IPS-18c (cell line): ENCODE results near the gene GUK1.
A peak's percentile ranks its signal among the peaks of the same experiment; 100 is the strongest.
"Not testable (repeated sequence)": the region's sequence is repeated elsewhere in the genome, so short reads cannot be mapped to it uniquely, and the experiment has no call there.

ENCODE experiments used
- H3K4me3 ChIP-seq: 2 replicates; pipeline ENCODE4 v1.7.0; 2013; ENCODE audit warnings: low read depth, mild to moderate bottlenecking, low read length, moderate library complexity; ENCODE audit not compliant: insufficient read depth
- H3K9me3 ChIP-seq: one replicate; pipeline ENCODE4 v1.6.1; 2013; ENCODE audit warnings: mild to moderate bottlenecking, low read length, moderate library complexity; ENCODE audit not compliant: control insufficient read depth, insufficient read depth

GUK1 gene

GRCh38 chr1:228164561-228165371 lies 24.7 kb downstream of the GUK1 start:
- H3K9me3 ChIP-seq, result no peaks in the 10 kb centered on the region
- H3K4me3 ChIP-seq, result peak overlapping the region; percentile 63; the same call in 1 of the 2 replicates

- H3K4me3 ChIP-seq, result peak within 1 kb of the TSS; percentile 85
- H3K9me3 ChIP-seq, result no peaks in the 10 kb centered on the region
Measured at GRCh38 chr1:228165372-228166169, 25.5 kb downstream of the GUK1 start, which contains the start of gene IBA57. Gene IBA57 (plus strand): TSS chr1:228165804. CDS start chr1:228165817, 13 bp downstream.

- H3K4me3 ChIP-seq, result peak overlapping the region; percentile 85
- no peaks in the 10 kb centered on the region for H3K9me3 ChIP-seq
Measured at GRCh38 chr1:228166170-228166936, 26.3 kb downstream of the GUK1 start.

DNA sequence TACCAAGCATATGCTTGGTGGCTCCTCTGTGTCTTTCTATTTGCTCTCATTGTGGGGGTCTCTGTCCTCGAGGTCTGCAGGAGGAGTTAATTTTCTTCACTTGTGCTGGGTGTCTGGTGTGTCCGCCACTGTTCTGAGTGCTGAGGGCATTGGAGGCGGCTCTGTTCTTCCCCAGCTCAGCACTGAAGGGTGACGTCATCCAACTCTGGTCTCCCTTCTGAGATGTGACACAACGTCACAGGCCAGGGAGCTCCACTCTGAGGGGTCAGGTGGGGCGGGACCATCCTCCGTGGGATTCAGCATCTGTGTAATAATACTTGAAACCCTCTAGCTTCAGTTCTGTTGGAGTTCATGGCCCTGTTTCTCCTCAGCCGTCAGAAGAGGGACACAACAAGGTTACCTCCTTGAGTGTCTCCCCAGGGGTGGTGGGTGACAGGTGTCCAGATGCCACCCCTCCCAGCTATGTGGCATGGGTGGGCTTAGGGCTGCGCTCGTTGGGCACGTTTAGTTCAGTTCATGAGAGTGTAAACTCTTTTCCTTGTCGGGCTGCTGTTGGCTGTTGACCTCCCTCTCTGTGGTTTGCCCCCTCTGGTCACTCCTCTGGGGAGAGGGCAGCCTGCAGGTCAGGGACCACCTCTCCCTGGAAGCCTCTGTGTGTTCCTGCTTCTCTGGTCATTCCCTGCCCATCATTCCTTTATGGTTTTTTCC lies 28.6 kb downstream of the GUK1 start:
- no peak overlapping the region for H3K4me3 ChIP-seq
- H3K9me3 ChIP-seq, result no peaks in the 10 kb centered on the region

- no peak overlapping the region for H3K4me3 ChIP-seq
- no peaks in the 10 kb centered on the region for H3K9me3 ChIP-seq
Measured at GRCh38 chr1:228169345-228169744, 29.3 kb downstream of the GUK1 start.

- H3K9me3 ChIP-seq, result no peaks in the 10 kb centered on the region
- H3K4me3 ChIP-seq, result no peak overlapping the region
Measured at GRCh38 chr1:228170666-228171065, 30.6 kb downstream of the GUK1 start.

DNA sequence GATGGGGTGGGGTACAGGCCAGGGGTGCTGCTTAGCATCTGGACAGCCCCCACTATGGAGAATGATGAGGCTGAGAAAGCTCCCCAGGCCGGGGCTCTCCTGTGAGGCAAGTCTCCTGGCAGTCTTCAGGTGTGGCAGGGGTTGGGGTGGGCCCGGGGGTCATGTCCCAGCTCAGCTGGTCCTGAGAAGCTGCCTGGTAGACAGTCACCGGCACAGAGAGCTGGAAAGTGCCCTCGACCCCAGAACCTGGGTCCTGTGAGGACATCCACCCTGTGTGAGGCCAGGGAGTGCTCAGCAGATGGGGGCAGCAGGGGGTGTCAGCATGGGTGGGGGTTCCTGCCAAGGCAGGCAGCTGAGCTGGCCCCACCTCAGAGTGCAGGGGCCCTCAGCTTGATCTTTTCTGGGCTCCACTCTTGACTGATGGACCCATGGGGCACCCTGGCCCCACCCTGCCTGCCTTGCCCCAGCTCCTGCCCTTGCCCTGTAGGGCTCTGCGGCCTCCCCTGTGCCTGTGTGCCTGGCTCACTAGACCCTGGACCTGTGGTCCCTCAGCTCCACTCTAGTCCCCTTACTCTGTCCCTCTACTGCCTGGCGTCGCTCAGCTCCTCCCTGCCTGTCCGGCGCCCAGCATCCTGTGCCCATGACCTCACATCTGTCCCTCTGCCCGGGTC lies 31.3 kb downstream of the GUK1 start:
- Histone ChIP-seq H3K4me3 (no peak overlapping the region), H3K9me3 (no peaks in the 10 kb centered on the region)

DNA sequence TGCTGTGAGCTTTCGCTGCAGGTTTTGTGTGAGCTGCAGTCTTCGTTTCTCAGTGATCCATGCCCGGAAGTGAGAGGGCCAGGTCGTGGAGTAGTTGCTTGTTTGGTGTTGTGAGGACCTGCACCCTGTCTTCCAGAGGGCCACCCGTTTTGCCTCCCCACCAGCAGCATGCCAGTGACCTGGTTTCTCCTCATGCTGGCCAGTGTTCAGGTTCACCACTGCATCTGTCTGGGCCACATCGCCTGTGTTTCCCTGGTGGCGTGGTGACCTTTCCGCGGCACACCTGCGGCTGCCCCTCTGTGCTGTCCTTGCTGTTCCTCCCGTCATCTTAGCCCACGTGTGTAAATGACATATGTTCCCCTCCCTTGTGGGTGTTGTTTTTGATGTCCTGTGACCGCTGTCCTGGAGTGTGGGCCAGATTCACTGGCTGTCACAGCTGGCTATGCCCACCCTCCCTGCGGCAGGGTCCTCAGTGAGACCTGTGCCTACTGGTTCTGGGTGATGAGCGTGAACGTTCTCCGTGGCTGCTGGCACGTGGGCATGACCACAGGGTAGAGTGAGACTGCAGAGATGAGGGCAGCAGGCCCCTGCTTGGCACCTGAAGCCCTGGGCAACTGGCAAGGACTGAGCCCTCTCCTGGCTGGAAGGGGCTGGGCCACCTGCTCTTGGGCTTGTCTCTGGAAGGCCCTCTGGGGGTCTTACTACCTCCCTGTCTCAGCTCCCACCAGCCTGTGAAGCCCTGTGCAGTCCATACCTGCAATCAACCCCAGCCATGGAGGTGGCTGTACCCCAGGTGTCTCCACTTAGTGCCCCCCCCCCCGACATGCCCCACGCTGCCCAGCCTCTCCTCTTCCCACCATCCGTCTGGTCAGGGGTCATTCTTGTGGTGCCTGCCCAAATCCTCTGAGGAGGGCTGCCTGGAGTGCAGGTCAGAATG lies 32.8 kb downstream of the GUK1 start:
- Histone ChIP-seq H3K4me3 (no peak overlapping the region), H3K9me3 (no peaks in the 10 kb centered on the region)

DNA sequence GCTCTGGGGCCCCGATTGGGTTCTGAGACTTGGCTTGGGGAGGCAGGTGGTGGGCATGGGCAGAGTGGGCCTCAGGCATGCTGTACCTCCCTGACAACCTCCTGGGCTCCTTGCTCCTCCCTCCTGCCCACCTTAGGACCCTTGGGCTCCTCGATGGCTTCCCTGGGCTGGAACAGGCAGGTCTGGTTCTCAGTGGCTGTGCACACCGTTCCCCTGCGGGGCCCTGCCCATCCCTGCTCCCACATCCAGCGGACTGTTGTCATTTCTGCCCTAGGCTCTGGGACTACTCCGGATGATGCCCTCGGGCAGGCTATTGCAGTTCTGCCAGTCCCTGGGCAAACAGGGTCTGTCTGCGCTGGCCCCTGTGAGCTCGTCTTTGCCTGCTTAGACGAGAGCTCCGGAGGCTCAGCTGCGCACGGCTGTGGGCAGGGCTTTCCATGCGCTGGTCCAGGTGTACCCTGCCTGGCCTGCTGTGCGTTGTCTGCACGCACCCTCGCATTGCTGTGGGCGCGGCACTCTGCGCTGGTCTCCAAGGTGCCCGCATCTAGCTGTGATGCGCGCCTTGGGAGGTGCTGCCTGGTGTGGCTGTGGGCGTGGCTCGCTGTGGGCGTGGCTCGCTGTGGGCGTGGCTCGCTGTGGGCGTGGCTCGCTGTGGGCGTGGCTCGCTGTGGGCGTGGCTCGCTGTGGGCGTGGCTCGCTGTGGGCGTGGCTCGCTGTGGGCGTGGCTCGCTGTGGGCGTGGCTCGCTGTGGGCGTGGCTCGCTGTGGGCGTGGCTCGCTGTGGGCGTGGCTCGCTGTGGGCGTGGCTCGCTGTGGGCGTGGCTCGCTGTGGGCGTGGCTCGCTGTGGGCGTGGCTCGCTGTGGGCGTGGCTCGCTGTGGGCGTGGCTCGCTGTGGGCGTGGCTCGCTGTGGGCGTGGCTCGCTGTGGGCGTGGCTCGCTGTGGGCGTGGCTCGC lies 33.7 kb downstream of the GUK1 start:
- not testable (repeated sequence) for H3K9me3 ChIP-seq, H3K4me3 ChIP-seq

GRCh38 chr1:228174482-228175315 lies 34.6 kb downstream of the GUK1 start:
- Histone ChIP-seq H3K9me3 (no peaks in the 10 kb centered on the region), H3K4me3 (no peak overlapping the region)

DNA sequence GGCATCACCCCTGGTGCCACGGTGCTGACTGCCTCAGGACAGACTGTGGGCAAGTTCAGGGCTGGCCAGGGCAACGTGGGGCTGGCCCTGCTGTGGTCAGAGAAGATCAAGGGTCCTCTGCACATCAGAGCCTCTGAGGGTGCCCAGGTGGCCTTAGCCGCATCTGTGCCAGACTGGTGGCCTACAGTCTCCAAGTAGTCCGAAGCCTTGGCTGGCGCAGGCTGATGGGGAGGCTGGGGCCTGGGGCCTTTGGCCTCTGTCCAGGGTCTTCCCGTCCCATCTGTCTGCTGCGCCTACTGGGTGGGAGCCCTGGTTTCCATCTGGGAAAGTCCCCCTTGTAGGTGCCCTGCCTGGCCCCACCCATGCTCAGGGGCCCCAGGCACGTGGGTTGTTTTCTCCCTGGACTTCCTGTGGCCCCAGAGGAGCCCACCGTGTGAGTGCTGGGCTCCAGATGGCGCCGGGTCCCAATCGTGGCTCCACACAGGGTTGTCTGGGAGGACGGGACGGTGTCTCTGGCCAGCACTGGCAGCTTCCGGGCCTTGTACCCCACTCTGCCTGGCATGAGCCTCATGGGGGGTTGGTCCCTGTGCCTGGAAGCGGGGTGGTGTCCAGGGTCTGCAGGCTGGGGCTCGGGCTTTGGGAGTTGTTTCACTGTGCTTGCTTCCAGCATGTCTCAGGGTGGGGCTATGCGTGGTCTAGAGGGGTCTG lies 35.4 kb downstream of the GUK1 start:
- H3K4me3 ChIP-seq, result no peak overlapping the region

DNA sequence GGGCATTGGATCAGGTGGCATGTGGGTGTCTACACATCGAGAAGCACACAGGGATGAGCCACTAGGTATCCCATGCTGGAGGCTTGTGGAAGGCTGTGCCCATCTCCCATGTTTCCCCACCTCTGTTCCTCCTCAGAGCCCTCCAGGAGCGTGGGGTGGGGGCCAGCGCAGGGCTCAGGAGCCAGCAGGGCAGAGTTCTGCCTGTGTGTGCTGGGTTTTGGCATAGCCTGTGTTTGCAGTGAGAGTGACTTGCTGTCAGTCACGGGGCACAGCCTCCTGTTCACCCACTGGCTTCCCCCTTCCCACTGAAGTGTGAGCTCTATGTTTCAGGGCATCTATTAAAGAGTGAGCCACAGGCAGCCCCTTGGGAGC lies 35.9 kb downstream of the GUK1 start:
- Histone ChIP-seq H3K4me3 (no peak overlapping the region), H3K9me3 (no peaks in the 10 kb centered on the region)

More for the DNA sequence above, 35.4 kb downstream of the GUK1 start:
- H3K9me3 ChIP-seq, result no peaks in the 10 kb centered on the region

DNA sequence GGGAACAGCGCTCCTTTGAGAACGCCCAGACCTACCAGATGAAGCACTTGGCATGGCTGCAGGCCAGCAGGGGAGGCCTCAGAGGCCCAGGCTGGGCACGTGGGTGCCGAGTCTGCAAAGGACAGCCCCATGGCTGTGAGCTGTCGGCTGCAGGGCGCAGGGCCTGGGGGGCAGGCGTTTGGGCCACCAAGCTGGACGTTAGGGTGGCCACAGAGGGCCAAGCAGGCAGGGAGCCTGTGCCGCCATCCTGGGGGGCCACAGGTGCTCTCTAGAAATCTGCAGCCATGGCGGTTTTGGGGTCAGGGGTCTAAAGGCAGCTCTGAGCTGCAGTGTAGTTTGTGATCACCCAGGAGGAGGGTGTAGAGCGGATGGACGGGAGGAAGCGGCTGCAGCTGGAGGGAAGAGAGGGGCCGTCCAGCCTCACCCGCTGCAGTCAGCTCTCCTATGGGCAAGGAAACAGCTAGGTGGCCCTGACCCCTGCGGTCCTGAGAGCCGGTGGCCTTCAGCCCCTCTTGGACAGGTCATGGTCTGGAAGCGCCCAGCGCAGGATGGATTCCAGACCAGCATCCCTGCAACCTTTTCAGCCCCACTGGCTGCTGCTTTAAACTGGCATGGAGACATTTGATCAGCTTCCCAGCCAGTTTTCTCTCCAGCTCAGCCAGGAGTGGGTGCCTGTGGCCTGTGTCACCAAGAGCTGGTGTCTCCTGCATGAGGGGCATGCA lies 36.5 kb downstream of the GUK1 start:
- Histone ChIP-seq H3K4me3 (no peak overlapping the region), H3K9me3 (no peaks in the 10 kb centered on the region)
